ENCODE data around the gene BCL11A.

Gene BCL11A

GRCh38 chr2:60413069-60413813, 140.2 kb downstream of the BCL11A start:
- no peak overlapping the region for H3K27ac ChIP-seq (ENCODE audit: insufficient read depth, low read length, poor library complexity, severe bottlenecking)
- no peak overlapping the region for H3K4me3 ChIP-seq (ENCODE audit: insufficient read depth, low read depth, low read length, poor library complexity, severe bottlenecking)
- H3K4me1 ChIP-seq (ENCODE audit: control insufficient read depth, insufficient read depth, low read length, poor library complexity, severe bottlenecking) = no peaks in the 10 kb centered on the region

GRCh38 chr2:60412620-60413019, 140.8 kb downstream of the BCL11A start:
- Histone ChIP-seq H3K4me3 (ENCODE audit: insufficient read depth, low read depth, low read length, poor library complexity, severe bottlenecking) (no peak overlapping the region), H3K27ac (ENCODE audit: insufficient read depth, low read length, poor library complexity, severe bottlenecking) (no peak overlapping the region), H3K9me3 (ENCODE audit: control insufficient read depth, low read length) (no peaks in the 10 kb centered on the region), H3K4me1 (ENCODE audit: control insufficient read depth, insufficient read depth, low read length, poor library complexity, severe bottlenecking) (no peaks in the 10 kb centered on the region), H3K36me3 (ENCODE audit: control insufficient read depth, insufficient read depth, low read length) (no peaks in the 10 kb centered on the region), H3K27me3 (replicated peaks; ENCODE audit: control insufficient read depth, insufficient read depth, low read length, poor library complexity, severe bottlenecking) (no peaks in the 10 kb centered on the region)
- DNase-seq = no peak

More at GRCh38 chr2:60413069-60413813, 140.2 kb downstream of the BCL11A start:
- Histone ChIP-seq H3K27me3 (replicated peaks; ENCODE audit: control insufficient read depth, insufficient read depth, low read length, poor library complexity, severe bottlenecking) (no peaks in the 10 kb centered on the region), H3K36me3 (ENCODE audit: control insufficient read depth, insufficient read depth, low read length) (no peaks in the 10 kb centered on the region), H3K9me3 (ENCODE audit: control insufficient read depth, low read length) (no peaks in the 10 kb centered on the region)
- DNase-seq = no peak

GRCh38 chr2:60412027-60412426, 141.4 kb downstream of the BCL11A start:
- Histone ChIP-seq H3K27me3 (replicated peaks; ENCODE audit: control insufficient read depth, insufficient read depth, low read length, poor library complexity, severe bottlenecking) (no peaks in the 10 kb centered on the region), H3K36me3 (ENCODE audit: control insufficient read depth, insufficient read depth, low read length) (no peaks in the 10 kb centered on the region), H3K4me3 (ENCODE audit: insufficient read depth, low read depth, low read length, poor library complexity, severe bottlenecking) (no peak overlapping the region), H3K9me3 (ENCODE audit: control insufficient read depth, low read length) (no peaks in the 10 kb centered on the region), H3K27ac (ENCODE audit: insufficient read depth, low read length, poor library complexity, severe bottlenecking) (no peak overlapping the region), H3K4me1 (ENCODE audit: control insufficient read depth, insufficient read depth, low read length, poor library complexity, severe bottlenecking) (no peaks in the 10 kb centered on the region)
- no peak for DNase-seq

GRCh38 chr2:60411295-60411694, 142.2 kb downstream of the BCL11A start:
- DNase-seq = no peak
- Histone ChIP-seq H3K27me3 (replicated peaks; ENCODE audit: control insufficient read depth, insufficient read depth, low read length, poor library complexity, severe bottlenecking) (no peaks in the 10 kb centered on the region), H3K4me3 (ENCODE audit: insufficient read depth, low read depth, low read length, poor library complexity, severe bottlenecking) (no peak overlapping the region), H3K4me1 (ENCODE audit: control insufficient read depth, insufficient read depth, low read length, poor library complexity, severe bottlenecking) (no peaks in the 10 kb centered on the region), H3K9me3 (ENCODE audit: control insufficient read depth, low read length) (no peaks in the 10 kb centered on the region), H3K27ac (ENCODE audit: insufficient read depth, low read length, poor library complexity, severe bottlenecking) (no peak overlapping the region), H3K36me3 (ENCODE audit: control insufficient read depth, insufficient read depth, low read length) (no peaks in the 10 kb centered on the region)

- no peaks in the 10 kb centered on the region for H3K9me3 ChIP-seq (ENCODE audit: control insufficient read depth, low read length)
- no peak overlapping the region for H3K27ac ChIP-seq (ENCODE audit: insufficient read depth, low read length, poor library complexity, severe bottlenecking)
Measured at GRCh38 chr2:60410456-60411146, 142.9 kb downstream of the BCL11A start.

GRCh38 chr2:60409531-60409871, 144.0 kb downstream of the BCL11A start:
- Histone ChIP-seq H3K9me3 (ENCODE audit: control insufficient read depth, low read length) (no peaks in the 10 kb centered on the region), H3K36me3 (ENCODE audit: control insufficient read depth, insufficient read depth, low read length) (no peaks in the 10 kb centered on the region), H3K4me1 (ENCODE audit: control insufficient read depth, insufficient read depth, low read length, poor library complexity, severe bottlenecking) (no peaks in the 10 kb centered on the region), H3K4me3 (ENCODE audit: insufficient read depth, low read depth, low read length, poor library complexity, severe bottlenecking) (no peak overlapping the region), H3K27me3 (replicated peaks; ENCODE audit: control insufficient read depth, insufficient read depth, low read length, poor library complexity, severe bottlenecking) (no peaks in the 10 kb centered on the region), H3K27ac (ENCODE audit: insufficient read depth, low read length, poor library complexity, severe bottlenecking) (no peak overlapping the region)
- DNase-seq = no peak

More at GRCh38 chr2:60410456-60411146, 142.9 kb downstream of the BCL11A start:
- no peak overlapping the region for H3K4me3 ChIP-seq (ENCODE audit: insufficient read depth, low read depth, low read length, poor library complexity, severe bottlenecking)
- H3K27me3 ChIP-seq (replicated peaks; ENCODE audit: control insufficient read depth, insufficient read depth, low read length, poor library complexity, severe bottlenecking) = no peaks in the 10 kb centered on the region
- H3K4me1 ChIP-seq (ENCODE audit: control insufficient read depth, insufficient read depth, low read length, poor library complexity, severe bottlenecking) = no peaks in the 10 kb centered on the region
- DNase-seq = no peak
- H3K36me3 ChIP-seq (ENCODE audit: control insufficient read depth, insufficient read depth, low read length) = no peaks in the 10 kb centered on the region

- H3K4me3 ChIP-seq (ENCODE audit: insufficient read depth, low read depth, low read length, poor library complexity, severe bottlenecking) = no peak overlapping the region
- no peaks in the 10 kb centered on the region for H3K9me3 ChIP-seq (ENCODE audit: control insufficient read depth, low read length)
- no peaks in the 10 kb centered on the region for H3K36me3 ChIP-seq (ENCODE audit: control insufficient read depth, insufficient read depth, low read length)
- no peak overlapping the region for H3K27ac ChIP-seq (ENCODE audit: insufficient read depth, low read length, poor library complexity, severe bottlenecking)
- no peak for DNase-seq
- no peaks in the 10 kb centered on the region for H3K27me3 ChIP-seq (replicated peaks; ENCODE audit: control insufficient read depth, insufficient read depth, low read length, poor library complexity, severe bottlenecking)
- H3K4me1 ChIP-seq (ENCODE audit: control insufficient read depth, insufficient read depth, low read length, poor library complexity, severe bottlenecking) = no peaks in the 10 kb centered on the region
Measured at GRCh38 chr2:60408811-60409530, 144.5 kb downstream of the BCL11A start.

GRCh38 chr2:60408207-60408606, 145.2 kb downstream of the BCL11A start:
- H3K36me3 ChIP-seq (ENCODE audit: control insufficient read depth, insufficient read depth, low read length) = no peaks in the 10 kb centered on the region
- no peak overlapping the region for H3K27ac ChIP-seq (ENCODE audit: insufficient read depth, low read length, poor library complexity, severe bottlenecking)
- no peaks in the 10 kb centered on the region for H3K9me3 ChIP-seq (ENCODE audit: control insufficient read depth, low read length)
- H3K4me1 ChIP-seq (ENCODE audit: control insufficient read depth, insufficient read depth, low read length, poor library complexity, severe bottlenecking) = no peaks in the 10 kb centered on the region
- DNase-seq = no peak
- H3K4me3 ChIP-seq (ENCODE audit: insufficient read depth, low read depth, low read length, poor library complexity, severe bottlenecking) = no peak overlapping the region
- no peaks in the 10 kb centered on the region for H3K27me3 ChIP-seq (replicated peaks; ENCODE audit: control insufficient read depth, insufficient read depth, low read length, poor library complexity, severe bottlenecking)

- H3K9me3 ChIP-seq (ENCODE audit: control insufficient read depth, low read length) = no peaks in the 10 kb centered on the region
- no peaks in the 10 kb centered on the region for H3K27me3 ChIP-seq (replicated peaks; ENCODE audit: control insufficient read depth, insufficient read depth, low read length, poor library complexity, severe bottlenecking)
- H3K27ac ChIP-seq (ENCODE audit: insufficient read depth, low read length, poor library complexity, severe bottlenecking) = no peak overlapping the region
- no peaks in the 10 kb centered on the region for H3K4me1 ChIP-seq (ENCODE audit: control insufficient read depth, insufficient read depth, low read length, poor library complexity, severe bottlenecking)
- DNase-seq = no peak
- no peak overlapping the region for H3K4me3 ChIP-seq (ENCODE audit: insufficient read depth, low read depth, low read length, poor library complexity, severe bottlenecking)
- H3K36me3 ChIP-seq (ENCODE audit: control insufficient read depth, insufficient read depth, low read length) = no peaks in the 10 kb centered on the region
Measured at GRCh38 chr2:60407398-60407797, 146.1 kb downstream of the BCL11A start.

- Histone ChIP-seq H3K36me3 (ENCODE audit: control insufficient read depth, insufficient read depth, low read length) (no peaks in the 10 kb centered on the region), H3K4me3 (ENCODE audit: insufficient read depth, low read depth, low read length, poor library complexity, severe bottlenecking) (no peak overlapping the region), H3K4me1 (ENCODE audit: control insufficient read depth, insufficient read depth, low read length, poor library complexity, severe bottlenecking) (no peaks in the 10 kb centered on the region), H3K27ac (ENCODE audit: insufficient read depth, low read length, poor library complexity, severe bottlenecking) (no peak overlapping the region), H3K27me3 (replicated peaks; ENCODE audit: control insufficient read depth, insufficient read depth, low read length, poor library complexity, severe bottlenecking) (no peaks in the 10 kb centered on the region), H3K9me3 (ENCODE audit: control insufficient read depth, low read length) (no peaks in the 10 kb centered on the region)
- no peak for DNase-seq
Measured at GRCh38 chr2:60406192-60406591, 147.3 kb downstream of the BCL11A start.
